Central memory CD8-positive, alpha-beta T cell (primary cell): ENCODE measurements around the gene SIRT7.
A peak's percentile ranks its signal among the peaks of the same experiment; 100 is the strongest.

ENCODE experiments used
- ATAC-seq: fragments of 150-1000 bp; cut with Tn5 transposase; replicated peaks from 2 replicates; pipeline ENCODE4 v1.10.0; 2022; ENCODE audit warnings: mild to moderate bottlenecking, moderate FRiP score, moderate number of reproducible peaks; ENCODE audit not compliant: poor library complexity, severe bottlenecking; ENCODE audit errors: extremely low read depth
- DNase-seq, 2 donors: peaks; one replicate each; pipeline ENCODE4 v3.0.0; 2021; ENCODE audit warnings: low spot score in 2 of 2
- H3K27ac Mint-ChIP-seq: one replicate; pipeline ENCODE4 v1.8.0; 2022; ENCODE audit warnings: low read depth, mild to moderate bottlenecking, moderate library complexity, mixed read lengths
- H3K27me3 Mint-ChIP-seq: one replicate; pipeline ENCODE4 v1.8.0; 2022; ENCODE audit warnings: mixed read lengths
- H3K36me3 Mint-ChIP-seq: one replicate; pipeline ENCODE4 v1.8.0; 2022; ENCODE audit warnings: mild to moderate bottlenecking, moderate library complexity, mixed read lengths; ENCODE audit not compliant: insufficient read depth
- H3K4me1 Mint-ChIP-seq: one replicate; pipeline ENCODE4 v1.8.0; 2022; ENCODE audit warnings: mixed read lengths
- H3K4me3 Mint-ChIP-seq: one replicate; pipeline ENCODE4 v1.8.0; 2022; ENCODE audit warnings: mild to moderate bottlenecking, moderate library complexity, mixed read lengths
- H3K9me3 Mint-ChIP-seq: one replicate; pipeline ENCODE4 v1.8.0; 2022; ENCODE audit warnings: mixed read lengths

Gene SIRT7

GRCh38 chr17:81915331-81915730 is 2.6 kb downstream of the SIRT7 start:
- H3K36me3 Mint-ChIP-seq = peaks cover 34% of the 10 kb centered on the region
- no peaks in the 10 kb centered on the region for H3K27me3 Mint-ChIP-seq
- no peak overlapping the region for H3K27ac Mint-ChIP-seq
- H3K9me3 Mint-ChIP-seq = no peaks in the 10 kb centered on the region
- peaks cover 28% of the 10 kb centered on the region for H3K4me1 Mint-ChIP-seq
- no peak overlapping the region for H3K4me3 Mint-ChIP-seq
- DNase-seq (no peak), ATAC-seq (no peak)

DNA sequence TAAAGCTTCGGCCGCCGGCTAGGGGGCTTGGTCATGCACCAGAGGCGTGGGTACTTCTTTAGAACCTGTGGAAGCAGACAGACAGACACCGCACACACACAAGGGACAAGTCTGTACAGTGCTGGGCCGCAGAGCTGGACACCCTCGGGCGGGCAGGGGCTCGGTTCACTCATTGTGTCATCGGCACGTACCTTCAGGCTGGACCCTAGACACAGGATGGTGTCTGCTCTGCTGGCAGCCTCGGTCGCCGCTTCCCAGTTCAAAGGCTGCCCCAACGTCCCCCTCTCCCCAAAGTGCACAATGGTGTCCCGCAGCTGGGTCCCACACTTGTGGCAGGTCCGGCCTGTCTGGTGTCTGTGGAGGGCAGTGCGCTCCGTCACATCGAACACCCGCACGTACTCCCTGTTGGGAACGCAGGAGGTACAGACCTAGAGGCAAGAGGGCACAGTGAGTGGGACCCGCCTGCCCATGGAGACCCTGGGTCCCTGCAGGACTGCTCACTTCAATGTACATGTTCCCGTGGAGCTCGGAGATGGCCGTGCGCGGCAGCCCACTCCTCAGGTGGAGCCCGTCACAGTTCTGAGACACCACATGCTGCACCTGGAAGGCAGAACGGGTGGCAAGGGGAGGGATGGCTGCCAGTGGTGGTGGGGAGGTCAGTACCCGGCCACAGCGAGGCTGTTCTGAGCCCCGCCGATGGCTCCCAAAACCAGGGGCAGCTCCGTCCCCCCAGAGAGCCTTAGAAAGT is 3.7 kb downstream of the SIRT7 start:
- DNase-seq = no peak
- Mint-ChIP-seq H3K4me3 (no peak overlapping the region), H3K27ac (no peak overlapping the region), H3K27me3 (no peaks in the 10 kb centered on the region), H3K4me1 (peaks cover 28% of the 10 kb centered on the region), H3K36me3 (peaks cover 34% of the 10 kb centered on the region), H3K9me3 (no peaks in the 10 kb centered on the region)
- no peak for ATAC-seq

- Mint-ChIP-seq H3K4me1 (peaks cover 26% of the 10 kb centered on the region), H3K36me3 (peaks cover 32% of the 10 kb centered on the region), H3K27ac (no peak overlapping the region), H3K27me3 (no peaks in the 10 kb centered on the region), H3K4me3 (peak overlapping the region; percentile 8), H3K9me3 (no peaks in the 10 kb centered on the region)
- ATAC-seq = no peak
- no peak for DNase-seq
Measured at GRCh38 chr17:81913394-81914102, 4.4 kb downstream of the SIRT7 start.

DNA sequence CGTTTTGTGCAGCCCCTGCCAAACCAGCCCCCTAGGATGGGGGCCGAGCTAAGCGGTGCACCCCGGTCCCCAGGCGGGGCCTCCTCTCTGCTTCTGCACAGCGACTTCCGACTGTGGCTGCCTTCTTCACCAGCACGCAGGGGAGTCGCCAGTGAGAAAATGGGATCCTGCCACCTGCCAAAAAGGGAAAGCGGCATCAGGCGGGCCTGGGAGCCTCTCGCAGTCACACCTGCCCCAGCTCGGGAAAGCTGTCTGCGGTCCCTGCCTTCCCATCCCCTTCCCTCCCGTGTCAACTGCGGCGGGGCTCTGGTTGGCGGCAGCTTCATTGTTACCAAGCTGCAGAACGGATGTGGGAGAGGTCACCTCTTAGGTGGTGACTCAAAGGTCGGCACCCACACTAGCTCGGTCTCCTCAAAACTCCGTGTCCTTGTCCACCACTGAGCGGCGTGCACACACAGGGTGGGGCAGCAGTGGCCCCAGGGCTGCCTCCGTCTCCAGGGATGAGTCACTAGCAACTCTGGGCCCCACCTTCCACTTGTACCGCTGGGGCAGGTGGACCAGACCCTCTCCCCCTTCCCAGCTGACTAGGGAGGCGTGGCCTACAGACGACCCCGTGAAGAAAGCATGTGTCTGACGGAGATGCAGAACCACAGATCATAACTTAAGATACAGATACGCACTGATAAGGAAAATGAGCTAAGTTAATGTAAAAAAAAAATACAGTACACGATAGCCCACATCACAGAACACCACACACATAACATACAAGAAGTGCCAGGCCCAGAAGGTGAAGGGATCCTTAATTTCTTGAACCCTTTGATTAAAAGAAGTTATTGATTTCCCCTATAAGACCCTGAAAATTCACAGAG is 5.3 kb downstream of the SIRT7 start:
- peaks cover 18% of the 10 kb centered on the region for H3K4me1 Mint-ChIP-seq
- DNase-seq (no peak), ATAC-seq (no peak)
- no peak overlapping the region for H3K27ac Mint-ChIP-seq
- H3K27me3 Mint-ChIP-seq = no peaks in the 10 kb centered on the region
- H3K4me3 Mint-ChIP-seq = peak overlapping the region; percentile 67
- no peaks in the 10 kb centered on the region for H3K9me3 Mint-ChIP-seq
- peaks cover 33% of the 10 kb centered on the region for H3K36me3 Mint-ChIP-seq

- Mint-ChIP-seq H3K27me3 (no peaks in the 10 kb centered on the region), H3K4me1 (peaks cover 13% of the 10 kb centered on the region), H3K36me3 (peaks cover 33% of the 10 kb centered on the region), H3K4me3 (peak overlapping the region; percentile 67), H3K27ac (no peak overlapping the region), H3K9me3 (no peaks in the 10 kb centered on the region)
- DNase-seq (no peak), ATAC-seq (no peak)
Measured at GRCh38 chr17:81911969-81912368, 6.0 kb downstream of the SIRT7 start.

- H3K9me3 Mint-ChIP-seq = no peaks in the 10 kb centered on the region
- peaks cover 8% of the 10 kb centered on the region for H3K4me1 Mint-ChIP-seq
- peak within 1 kb of the TSS; percentile 72 for H3K4me3 Mint-ChIP-seq
- DNase-seq (peak; percentile 79 to 87), ATAC-seq (peak; percentile 91)
- H3K36me3 Mint-ChIP-seq = peaks cover 28% of the 10 kb centered on the region
- no peaks in the 10 kb centered on the region for H3K27me3 Mint-ChIP-seq
- H3K27ac Mint-ChIP-seq = no peak within 1 kb of the TSS
Measured at GRCh38 chr17:81911277-81911961, 6.6 kb downstream of the SIRT7 start, which contains the start of gene PCYT2. TSS of gene PCYT2 (minus strand) at chr17:81911399. CDS start at chr17:81911355, 44 bp downstream.

DNA sequence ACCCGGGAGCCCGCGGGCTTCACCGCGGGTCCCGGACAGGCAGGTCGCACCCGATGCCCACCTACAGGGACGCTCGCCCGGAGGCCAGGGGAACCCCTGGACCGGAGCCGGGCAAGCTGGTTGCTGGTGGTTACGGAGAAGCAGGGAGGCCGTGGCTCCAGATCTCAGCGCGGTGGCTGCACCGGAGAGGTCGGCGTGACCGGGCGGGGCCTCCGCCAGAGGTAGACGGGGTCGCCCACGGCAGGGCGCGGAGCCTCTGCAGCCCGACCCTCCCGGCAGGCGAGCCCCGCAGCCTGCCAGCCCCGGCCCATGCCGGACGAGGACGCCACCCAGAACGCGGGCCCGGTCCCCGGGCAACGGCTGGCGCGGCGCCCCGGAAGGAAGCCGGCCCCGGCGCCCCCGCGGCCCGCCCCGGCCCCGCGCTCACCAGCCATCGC is 7.1 kb downstream of the SIRT7 start:
- no peak overlapping the region for H3K27ac Mint-ChIP-seq
- ATAC-seq (peak; percentile 35), DNase-seq (no peak)
- peaks cover 23% of the 10 kb centered on the region for H3K36me3 Mint-ChIP-seq
- no peaks in the 10 kb centered on the region for H3K9me3 Mint-ChIP-seq
- no peaks in the 10 kb centered on the region for H3K27me3 Mint-ChIP-seq
- peak overlapping the region; percentile 72 for H3K4me3 Mint-ChIP-seq
- peaks cover 8% of the 10 kb centered on the region for H3K4me1 Mint-ChIP-seq

DNA sequence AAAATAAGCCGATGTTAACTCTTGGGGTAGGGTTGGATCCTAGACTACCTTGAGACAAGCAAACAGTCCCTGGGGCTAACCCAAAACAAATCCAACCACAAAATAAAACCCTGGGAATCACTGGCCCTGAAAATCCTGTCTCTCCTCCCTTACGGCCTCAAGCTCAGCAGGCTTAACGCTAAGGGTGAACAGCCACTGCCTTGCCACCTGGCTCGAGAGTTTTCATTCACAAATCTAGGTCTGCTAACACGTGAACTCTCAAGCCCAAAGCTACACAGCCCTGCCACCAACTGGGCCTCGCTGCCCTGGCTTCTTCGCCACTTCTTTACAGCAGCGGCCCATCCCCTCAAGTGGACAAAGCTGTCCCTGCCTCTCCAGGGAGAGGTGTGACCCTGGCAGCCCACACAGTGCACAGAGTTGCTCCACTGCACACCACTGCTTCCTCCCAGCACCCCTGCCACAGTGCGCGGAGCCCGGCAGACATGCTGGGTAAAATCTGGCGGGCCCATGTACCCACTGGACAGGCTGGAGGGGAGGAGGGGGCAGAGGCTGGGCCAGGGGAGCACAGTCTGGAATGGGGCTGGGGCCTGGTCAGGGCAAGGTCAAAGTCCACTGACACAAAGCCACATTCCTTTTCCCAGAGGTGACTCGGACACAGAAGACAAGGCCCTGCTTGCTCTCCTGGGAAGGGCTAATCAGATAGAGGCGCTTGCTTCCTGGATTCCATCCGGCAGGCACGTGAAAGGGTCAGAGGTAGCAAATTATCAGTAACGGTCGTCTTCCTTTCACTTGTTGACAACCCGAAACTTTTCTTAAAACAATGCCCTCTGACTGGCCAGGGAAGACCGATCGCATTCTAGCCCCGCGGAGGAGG is 7.8 kb downstream of the SIRT7 start:
- Mint-ChIP-seq H3K9me3 (no peaks in the 10 kb centered on the region), H3K4me1 (peaks cover 8% of the 10 kb centered on the region), H3K27ac (no peak overlapping the region), H3K27me3 (no peaks in the 10 kb centered on the region), H3K4me3 (peak overlapping the region; percentile 72), H3K36me3 (peaks cover 22% of the 10 kb centered on the region)
- no peak for DNase-seq
- ATAC-seq = no peak

DNA sequence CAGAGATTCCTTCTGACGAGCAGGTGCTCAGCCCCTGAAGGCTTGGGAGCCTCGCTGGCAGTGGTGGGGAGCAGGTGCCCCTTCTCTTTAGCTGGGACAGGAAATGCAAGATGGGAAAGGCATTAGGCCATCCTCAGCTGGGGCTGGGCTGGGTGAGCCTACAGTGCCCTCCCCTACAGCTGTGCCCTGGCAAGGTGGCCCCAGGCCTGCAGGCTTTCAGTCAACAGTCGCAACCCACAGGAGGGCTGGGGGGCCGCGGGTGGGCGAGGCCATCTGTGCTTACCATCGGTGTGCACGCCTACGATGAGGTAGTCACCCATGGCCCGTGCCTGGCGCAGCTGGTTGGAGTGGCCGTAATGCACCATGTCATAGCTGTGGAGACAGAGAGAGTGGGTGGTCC is 8.7 kb downstream of the SIRT7 start:
- peak overlapping the region; percentile 20 for H3K4me3 Mint-ChIP-seq
- no peak overlapping the region for H3K27ac Mint-ChIP-seq
- ATAC-seq (no peak), DNase-seq (no peak)
- no peaks in the 10 kb centered on the region for H3K27me3 Mint-ChIP-seq
- peaks cover 22% of the 10 kb centered on the region for H3K36me3 Mint-ChIP-seq
- H3K4me1 Mint-ChIP-seq = peaks cover 8% of the 10 kb centered on the region
- H3K9me3 Mint-ChIP-seq = no peaks in the 10 kb centered on the region

GRCh38 chr17:81908793-81909192 is 9.2 kb downstream of the SIRT7 start:
- ATAC-seq (no peak), DNase-seq (no peak)
- Mint-ChIP-seq H3K27ac (no peak overlapping the region), H3K27me3 (no peaks in the 10 kb centered on the region), H3K4me3 (no peak overlapping the region), H3K4me1 (peaks cover 8% of the 10 kb centered on the region), H3K9me3 (no peaks in the 10 kb centered on the region), H3K36me3 (peaks cover 22% of the 10 kb centered on the region)

DNA sequence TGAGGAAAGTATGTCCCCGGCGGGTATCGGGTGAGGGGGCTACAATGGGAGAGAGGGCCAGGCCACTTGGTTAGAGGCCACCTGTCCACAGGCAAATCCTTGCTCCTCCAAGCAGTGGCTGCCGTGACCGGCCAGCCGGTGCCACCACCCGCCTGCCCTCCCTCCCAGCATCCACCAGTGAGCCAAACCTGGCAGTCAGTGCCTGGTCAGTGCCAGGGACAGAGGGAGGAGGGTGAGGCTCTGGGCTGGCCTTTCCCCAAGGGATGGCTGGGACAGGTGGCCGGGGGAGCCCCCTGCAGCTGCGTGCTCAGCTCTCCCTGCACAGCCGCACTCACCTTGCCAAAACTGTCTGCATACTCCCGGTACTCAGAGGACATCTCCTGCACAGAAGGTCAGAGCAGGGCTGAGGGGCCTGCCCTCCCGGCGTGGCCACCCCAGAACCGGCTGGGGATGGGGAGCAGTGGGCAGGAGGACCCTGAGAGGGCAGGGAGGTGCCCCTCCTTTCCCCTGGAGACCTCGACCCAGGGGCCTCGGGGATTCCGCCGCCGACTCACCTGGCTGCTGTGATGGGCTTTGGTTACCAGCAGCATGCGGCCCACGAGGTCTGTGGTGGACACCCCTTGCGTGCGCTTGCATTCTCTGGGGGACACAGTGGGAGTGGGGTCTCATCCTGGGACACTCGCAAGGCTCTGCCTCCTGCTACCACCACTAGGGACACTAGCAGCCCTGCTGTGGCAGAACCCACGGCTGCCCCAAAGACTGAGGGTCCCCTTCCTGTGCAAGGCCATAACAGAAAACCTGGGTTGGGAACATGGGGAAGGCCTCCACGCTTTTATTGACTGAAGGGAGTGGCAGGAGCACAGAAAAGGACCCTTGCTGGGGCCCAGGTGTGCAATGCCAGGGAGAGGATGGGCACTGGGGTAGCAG is 10.5 kb downstream of the SIRT7 start:
- H3K4me1 Mint-ChIP-seq = peaks cover 8% of the 10 kb centered on the region
- H3K4me3 Mint-ChIP-seq = no peak overlapping the region
- no peak overlapping the region for H3K27ac Mint-ChIP-seq
- DNase-seq (no peak), ATAC-seq (no peak)
- no peaks in the 10 kb centered on the region for H3K27me3 Mint-ChIP-seq
- H3K9me3 Mint-ChIP-seq = no peaks in the 10 kb centered on the region
- peaks cover 16% of the 10 kb centered on the region for H3K36me3 Mint-ChIP-seq
